Gastrocnemius medialis (tissue), 4 donors: ENCODE measurements around the gene PXT1. TPM values are rescaled to one million over a fixed set of nuclear protein-coding genes. Genes with fewer than 3 reads are reported as not detected.
A peak's percentile ranks its signal among the peaks of the same experiment; 100 is the strongest.

Experiments used
- ATAC-seq, 2 donors: fragments of 150-250 bp; one replicate each; pipeline ENCODE4 v1.9.1; 2016
- DNase-seq, 2 donors: peaks; one replicate each; pipeline ENCODE4 v3.0.0-alpha.2; 2019
- H3K27ac ChIP-seq, 4 donors: fragments of 200-600 bp; sonication (generic); 1 replicate in 1 of 4; 2 replicates in 3 of 4; pipeline ENCODE4 v1.5.1; 2016 to 2018; ENCODE audit warnings: mild to moderate bottlenecking in 2 of 4, moderate library complexity in 1 of 4
- H3K27me3 ChIP-seq, 3 donors: fragments of 200-600 bp; sonication (generic) in 2 of 3; 1 replicate in 1 of 3; 2 replicates in 2 of 3; pipeline versions ENCODE4 v1.5.1 to v1.6.0; 2016 to 2019; ENCODE audit warnings: mild to moderate bottlenecking in 1 of 3, moderate library complexity in 1 of 3
- H3K36me3 ChIP-seq, 2 donors: fragments of 200-600 bp; sonication (generic) in 1 of 2; one replicate each; pipeline ENCODE4 v1.5.1; 2017 to 2018
- H3K4me1 ChIP-seq, 2 donors: fragments of 200-600 bp; sonication (generic) in 1 of 2; one replicate each; pipeline ENCODE4 v1.5.1; 2016 to 2017; ENCODE audit warnings: mild to moderate bottlenecking in 2 of 2
- H3K4me3 ChIP-seq, 4 donors: fragments of 200-600 bp; sonication (generic) in 3 of 4; 1 replicate in 1 of 4; 2 replicates in 3 of 4; pipeline ENCODE4 v1.5.1; 2016 to 2019; ENCODE audit warnings: mild to moderate bottlenecking in 2 of 4
- H3K9me3 ChIP-seq, 3 donors: fragments of 200-600 bp; sonication (generic) in 2 of 3; 1 replicate in 1 of 3; 2 replicates in 2 of 3; pipeline ENCODE4 v1.5.1; 2016 to 2019
- CTCF ChIP-seq, 5 experiments: fragments of 450-650 bp in 3 of 5; fragments of 200-600 bp in 2 of 5; sonication (generic) in 2 of 5; IDR thresholded peaks in 4 of 5; conservative IDR thresholded peaks in 1 of 5; 1 replicate in 4 of 5; 2 replicates in 1 of 5; pipeline ENCODE4 v1.5.1; 2016 to 2019; ENCODE audit warnings: antibody characterized with exemption in 5 of 5, mild to moderate bottlenecking in 3 of 5, moderate library complexity in 3 of 5
- POLR2A ChIP-seq, 2 donors: fragments of 450-650 bp; IDR thresholded peaks; one replicate each; pipeline ENCODE4 v1.6.1; 2017; ENCODE audit warnings: antibody characterized with exemption in 2 of 2, mild to moderate bottlenecking in 2 of 2, moderate library complexity in 2 of 2
- in situ Hi-C, 4 donors: fragments of 200-750 bp; cut with MboI; loops; one replicate each; pipeline versions ENCODE4 v1.15.0 to v1.8.0; 2017; ENCODE audit warnings: low sequenced_read_pairs in 4 of 4
- intact Hi-C: fragments of 100-400 bp; cut with DNase I; formaldehyde crosslinking; loops from one replicate; pipeline ENCODE4 v1.15.1; 2023; ENCODE audit warnings: low total_unique reads
- total RNA-seq, 4 donors: library from RNA; depleted of rRNA; stranded (reverse); fragments of >200 nt; gene quantifications; one replicate each; pipeline versions ENCODE4 v1.1.0 to v1.2.3, GENCODE V29; 2016

The PXT1 gene
- total RNA-seq, 4 donors from 2014 or later, result not detected

DNA sequence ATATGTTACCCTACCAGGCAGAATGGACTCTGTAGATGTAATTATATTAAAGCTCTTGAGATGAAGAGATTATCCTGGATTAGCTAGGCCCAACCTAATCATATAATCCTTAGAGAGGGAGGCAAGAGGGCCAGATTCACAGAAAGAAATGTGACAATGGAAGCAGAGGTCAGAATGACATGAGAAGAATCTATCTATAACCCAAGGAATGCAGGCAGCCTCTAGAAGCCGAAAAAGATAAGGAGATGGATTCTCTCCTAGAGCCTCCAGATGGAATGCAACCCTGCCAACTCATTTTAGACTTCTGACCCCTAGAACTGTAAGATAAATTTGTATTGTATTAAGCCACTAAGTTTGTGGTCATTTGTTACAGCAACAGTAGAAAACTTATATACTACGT is 12.3 kb downstream of the PXT1 start:
- DNase-seq (no peak), ATAC-seq (no peak)
- in situ Hi-C loops (loop anchor here in 2 of 4 donors (25.0 kb wide), 2 partner anchors 157 to 257 kb away; partner anchors contain the start of genes CDKN1A (in 1 of the 2), RAB44 (in 1 of the 2) and SRSF3 (in 1 of the 2)), intact Hi-C loops (no loop called here)
- H3K4me1 ChIP-seq, result no peaks in the 10 kb centered on the region
- no peaks in the 10 kb centered on the region for H3K36me3 ChIP-seq
- H3K4me3 ChIP-seq, result no peak overlapping the region
- H3K27me3 ChIP-seq, result no peaks in the 10 kb centered on the region
- H3K9me3 ChIP-seq, result no peaks in the 10 kb centered on the region
- no peak overlapping the region for H3K27ac ChIP-seq
- no peak for TF ChIP-seq POLR2A (IDR thresholded peaks at IDR 0.05)
- TF ChIP-seq CTCF (IDR thresholded peaks at IDR 0.05 in 4 of 5, conservative IDR thresholded peaks at IDR 0.05 in 1 of 5), result no peak

DNA sequence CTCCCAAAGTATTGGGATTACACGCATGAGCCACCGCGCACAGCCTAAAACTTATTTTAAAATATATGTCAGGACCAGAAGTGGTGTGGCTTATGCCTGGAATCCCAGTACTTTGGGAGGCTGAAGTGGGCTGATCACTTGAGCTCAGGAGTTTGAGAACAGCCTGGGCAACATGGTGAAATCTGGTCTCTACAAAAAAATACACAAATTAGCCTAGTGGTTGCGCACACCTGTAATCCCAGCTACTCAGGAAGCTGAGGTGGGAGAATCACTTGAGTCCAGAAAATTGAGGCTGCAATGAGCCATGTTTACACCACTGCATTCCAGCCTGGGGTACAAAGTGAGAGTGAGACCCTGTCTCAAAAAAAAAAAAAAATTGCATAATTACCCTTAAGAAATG is 13.7 kb downstream of the PXT1 start:
- in situ Hi-C loops (loop anchor here in 3 of 4 donors (10.0 to 25.0 kb wide), 4 partner anchors 158 to 258 kb away; partner anchors contain the start of genes SRSF3 (in 2 of the 3), CDKN1A (in 1 of the 3) and RAB44 (in 1 of the 3)), intact Hi-C loops (loop anchor here (10.0 kb wide), 1 partner anchor 336 kb away; no protein-coding TSS in a partner anchor)
- TF ChIP-seq POLR2A (IDR thresholded peaks at IDR 0.05), result no peak
- TF ChIP-seq CTCF (IDR thresholded peaks at IDR 0.05 in 4 of 5, conservative IDR thresholded peaks at IDR 0.05 in 1 of 5), result peak in 2 of 5 experiments; percentile 34 to 50
- no peaks in the 10 kb centered on the region for H3K9me3 ChIP-seq
- H3K27me3 ChIP-seq, result no peaks in the 10 kb centered on the region
- no peak overlapping the region for H3K27ac ChIP-seq
- no peak overlapping the region for H3K4me3 ChIP-seq
- DNase-seq (no peak), ATAC-seq (no peak)
- H3K36me3 ChIP-seq, result no peaks in the 10 kb centered on the region
- H3K4me1 ChIP-seq, result no peaks in the 10 kb centered on the region

DNA sequence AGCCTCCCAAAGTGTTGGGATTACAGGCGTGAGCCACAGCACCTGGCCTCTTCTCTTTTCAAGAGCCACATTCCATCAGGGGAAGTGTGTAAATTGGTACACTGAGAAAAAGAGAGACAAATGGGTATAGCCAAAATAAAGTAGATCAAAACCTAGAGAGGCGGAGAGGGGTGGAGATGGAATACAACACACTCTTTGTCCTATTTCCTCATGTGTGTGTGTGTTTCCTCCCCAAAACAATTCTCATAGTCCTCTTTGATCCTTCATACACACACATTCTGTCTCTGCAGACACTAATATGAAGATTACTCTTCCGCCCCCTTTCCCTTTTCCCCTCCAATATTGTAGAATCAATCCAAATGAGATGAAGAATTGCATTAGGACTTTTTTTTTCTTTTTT is 16.0 kb downstream of the PXT1 start:
- DNase-seq (no peak), ATAC-seq (no peak)
- Histone ChIP-seq H3K4me1 (peaks cover 6 to 7% of the 10 kb centered on the region in 2 donors), H3K27ac (no peak overlapping the region), H3K36me3 (no peaks in the 10 kb centered on the region), H3K4me3 (no peak overlapping the region), H3K9me3 (no peaks in the 10 kb centered on the region), H3K27me3 (no peaks in the 10 kb centered on the region)
- TF ChIP-seq CTCF (IDR thresholded peaks at IDR 0.05 in 4 of 5, conservative IDR thresholded peaks at IDR 0.05 in 1 of 5) (no peak), POLR2A (IDR thresholded peaks at IDR 0.05) (no peak)
- intact Hi-C loops (loop anchor here (10.0 kb wide), 1 partner anchor 338 kb away; no protein-coding TSS in a partner anchor), in situ Hi-C loops (loop anchor here in 3 of 4 donors (10.0 to 25.0 kb wide), 4 partner anchors 161 to 261 kb away; partner anchors contain the start of genes SRSF3 (in 2 of the 3), CDKN1A (in 1 of the 3) and RAB44 (in 1 of the 3))

- DNase-seq (peak; percentile 92 to 97), ATAC-seq (peak; percentile 96 to 98)
- H3K4me3 ChIP-seq, result peak overlapping the region; percentile 55 to 66 (median 59)
- H3K4me1 ChIP-seq, result peaks cover 6 to 7% of the 10 kb centered on the region in 2 donors
- peak; percentile 26 to 67 (median 61) for TF ChIP-seq CTCF (IDR thresholded peaks at IDR 0.05 in 4 of 5, conservative IDR thresholded peaks at IDR 0.05 in 1 of 5)
- peak; percentile 63 to 70 for TF ChIP-seq POLR2A (IDR thresholded peaks at IDR 0.05)
- H3K9me3 ChIP-seq, result no peaks in the 10 kb centered on the region
- no peaks in the 10 kb centered on the region for H3K36me3 ChIP-seq
- H3K27me3 ChIP-seq, result no peaks in the 10 kb centered on the region
- in situ Hi-C loops, result loop anchor here in 2 of 4 donors (10.0 kb wide), 2 partner anchors 172 to 262 kb away; partner anchors contain the start of gene SRSF3 (in 1 of the 2)
- H3K27ac ChIP-seq, result peak overlapping the region; percentile 78 to 82 (median 80)
- intact Hi-C loops, result loop anchor here (1.0 to 10.0 kb wide), 5 partner anchors 20 to 342 kb away; partner anchors contain the start of genes SRSF3 and STK38
Measured at GRCh38 chr6:36423101-36423824, 19.4 kb downstream of the PXT1 start.
